Measurements from ENCODE around the gene DCBLD1. TPM values are rescaled to one million over a fixed set of nuclear protein-coding genes. Genes with fewer than 3 reads are reported as not detected.
"Not testable (repeated sequence)": the region's sequence is repeated elsewhere in the genome, so short reads cannot be mapped to it uniquely, and the experiment has no call there.

DCBLD1 gene
- total RNA-seq (1 to 10 TPM; 1.3 to 1.4 TPM), total RNA-seq (1.4 to 61.6 (median 8.4) reads per million in 172 experiments)
- polyA plus RNA-seq (2013, experiment 1 of 2), result 3.7 TPM
- polyA plus RNA-seq (2013, experiment 2 of 2), result 4.1 TPM

DNA sequence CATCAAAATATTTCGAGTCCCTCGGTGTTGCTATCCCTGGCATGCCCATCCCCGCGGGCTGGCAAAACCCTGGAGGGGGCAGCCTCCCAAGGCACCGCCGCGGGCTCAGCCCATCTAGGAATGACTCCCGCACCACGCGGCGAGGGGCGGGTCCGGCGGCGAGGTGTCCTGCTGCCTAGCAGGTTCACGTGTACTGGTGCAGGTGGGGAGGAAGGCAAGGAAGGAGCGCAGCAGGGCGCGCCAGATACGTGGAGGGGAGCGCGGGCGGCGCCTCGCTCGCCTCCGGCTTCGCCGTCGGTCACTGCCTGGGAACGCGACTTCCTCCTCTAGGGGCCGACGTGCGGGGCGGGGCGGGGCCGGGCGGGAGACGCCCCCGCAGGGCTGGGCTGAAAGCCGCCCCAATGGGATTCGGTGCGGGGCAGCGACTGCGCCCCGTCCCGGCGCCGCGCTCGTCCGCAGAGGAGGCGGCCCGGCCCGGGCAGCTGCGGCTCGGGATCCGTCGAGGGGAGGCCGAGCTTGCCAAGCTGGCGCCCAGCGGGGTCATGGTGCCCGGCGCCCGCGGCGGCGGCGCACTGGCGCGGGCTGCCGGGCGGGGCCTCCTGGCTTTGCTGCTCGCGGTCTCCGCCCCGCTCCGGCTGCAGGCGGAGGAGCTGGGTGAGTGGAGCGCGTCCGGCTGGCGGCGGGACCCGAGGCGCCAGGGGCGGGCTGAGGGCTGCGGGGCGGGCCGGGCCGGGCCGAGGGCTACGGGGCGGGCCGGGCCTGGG, at the start of gene DCBLD1:
Gene DCBLD1, plus strand, starts transcription at position 435 of the 764 bp plus-strand sequence. Its CDS starts 108 bp downstream, at position 543.
- H3K27me3 ChIP-seq (ENCODE audit: control insufficient read depth in 1 of 2, insufficient read depth in 2 of 2, low read length in 2 of 2), result peaks cover 17 to 32% of the 10 kb centered on the region in 2 experiments
- no peaks in the 10 kb centered on the region for H3K9me3 ChIP-seq (ENCODE audit: control insufficient read depth in 1 of 2, insufficient read depth in 1 of 2, low read length in 2 of 2)
- Mint-ChIP-seq H3K4me3 (peak within 1 kb of the TSS; percentile 89), H3K4me1 (ENCODE audit: low read depth) (peaks cover 19% of the 10 kb centered on the region), H3K27me3 (peaks cover 79% of the 10 kb centered on the region), H3K9me3 (no peaks in the 10 kb centered on the region), H3K27ac (no peak within 1 kb of the TSS), H3K36me3 (ENCODE audit: low read depth) (no peaks in the 10 kb centered on the region)
- TF ChIP-seq, protein P1, sequence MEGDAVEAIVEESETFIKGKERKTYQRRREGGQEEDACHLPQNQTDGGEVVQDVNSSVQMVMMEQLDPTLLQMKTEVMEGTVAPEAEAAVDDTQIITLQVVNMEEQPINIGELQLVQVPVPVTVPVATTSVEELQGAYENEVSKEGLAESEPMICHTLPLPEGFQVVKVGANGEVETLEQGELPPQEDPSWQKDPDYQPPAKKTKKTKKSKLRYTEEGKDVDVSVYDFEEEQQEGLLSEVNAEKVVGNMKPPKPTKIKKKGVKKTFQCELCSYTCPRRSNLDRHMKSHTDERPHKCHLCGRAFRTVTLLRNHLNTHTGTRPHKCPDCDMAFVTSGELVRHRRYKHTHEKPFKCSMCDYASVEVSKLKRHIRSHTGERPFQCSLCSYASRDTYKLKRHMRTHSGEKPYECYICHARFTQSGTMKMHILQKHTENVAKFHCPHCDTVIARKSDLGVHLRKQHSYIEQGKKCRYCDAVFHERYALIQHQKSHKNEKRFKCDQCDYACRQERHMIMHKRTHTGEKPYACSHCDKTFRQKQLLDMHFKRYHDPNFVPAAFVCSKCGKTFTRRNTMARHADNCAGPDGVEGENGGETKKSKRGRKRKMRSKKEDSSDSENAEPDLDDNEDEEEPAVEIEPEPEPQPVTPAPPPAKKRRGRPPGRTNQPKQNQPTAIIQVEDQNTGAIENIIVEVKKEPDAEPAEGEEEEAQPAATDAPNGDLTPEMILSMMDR (IDR thresholded peaks at IDR 0.05), result no peak
- no peaks in the 10 kb centered on the region for H3K36me3 ChIP-seq (ENCODE audit: insufficient read depth, low read length)
- DNase-seq (peak in 13 of 14 experiments; percentile 12 to 80 (median 34)), ATAC-seq (ENCODE audit: poor library complexity) (peak; percentile 59)
- CTCF ChIA-PET, result interaction anchor here (1.1 kb wide), 1 partner anchor 74 kb away, joined by 5 read pairs; no protein-coding TSS in a partner anchor
- peak within 1 kb of the TSS; percentile 81 for H3K4me3 ChIP-seq (ENCODE audit: low read length)
- H3K27ac ChIP-seq (ENCODE audit: low read depth in 1 of 2, low read length in 2 of 2), result no peak within 1 kb of the TSS
- intact Hi-C loops (cut with DNase I, micrococcal nuclease), result loop anchor here in 1 of 2 experiments (5.0 kb wide), 1 partner anchor 65 kb away; no protein-coding TSS in a partner anchor
- POLR2A ChIA-PET, result interaction anchor here (1.5 to 2.8 kb wide), 3 partner anchors 11 to 120 kb away, joined by 4 to 15 read pairs (median 7); partner anchors contain the start of gene GOPC
- H3K4me1 ChIP-seq (ENCODE audit: insufficient read depth, low read length), result peaks cover 23% of the 10 kb centered on the region

DNA sequence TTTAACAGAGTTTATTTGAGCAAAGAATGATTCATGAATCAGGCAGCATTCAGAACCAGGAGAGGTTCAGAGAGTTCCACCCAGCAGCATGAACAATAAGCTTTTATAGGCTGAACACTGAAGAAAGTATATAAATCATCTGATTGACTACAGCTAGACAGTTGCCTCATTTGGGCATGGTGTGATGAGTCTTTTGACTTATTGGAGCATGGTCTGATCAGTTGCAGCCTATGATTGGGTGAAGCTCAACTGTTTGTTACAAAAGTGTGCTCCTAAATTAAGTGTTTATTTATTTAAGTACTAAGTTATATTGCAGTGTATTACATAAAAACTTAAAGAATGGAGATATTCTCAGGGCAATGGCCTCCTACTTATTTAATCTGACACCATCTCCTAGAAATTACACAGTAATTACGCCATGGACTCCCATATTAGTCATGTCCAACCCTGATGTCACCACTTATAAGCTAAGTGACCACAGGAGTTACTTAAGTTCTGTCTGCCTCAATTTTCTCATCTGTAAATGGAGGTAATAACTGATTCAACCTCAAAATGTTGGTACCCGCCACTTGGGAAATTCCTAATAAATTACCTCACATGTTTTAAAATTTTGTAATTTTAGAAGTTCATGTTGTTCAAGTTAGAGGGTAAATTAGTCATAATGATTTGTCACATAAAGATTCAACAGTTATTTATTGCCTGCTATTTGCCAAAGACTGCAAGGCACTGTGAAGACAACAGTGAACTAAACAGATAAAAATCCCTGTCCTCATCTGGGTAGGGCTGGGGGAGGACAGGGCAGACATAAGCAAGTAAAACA, 41.6 kb upstream of the DCBLD1 start:
- Histone ChIP-seq H3K27me3 (ENCODE audit: control insufficient read depth in 1 of 2, insufficient read depth in 2 of 2, low read length in 2 of 2) (peaks cover 0 to 19% of the 10 kb centered on the region in 2 experiments), H3K4me1 (ENCODE audit: insufficient read depth, low read length) (no peaks in the 10 kb centered on the region), H3K4me3 (ENCODE audit: low read length) (no peak overlapping the region), H3K27ac (ENCODE audit: low read depth in 1 of 2, low read length in 2 of 2) (no peak overlapping the region), H3K36me3 (ENCODE audit: insufficient read depth, low read length) (no peaks in the 10 kb centered on the region), H3K9me3 (ENCODE audit: control insufficient read depth in 1 of 2, insufficient read depth in 1 of 2, low read length in 2 of 2) (no peaks in the 10 kb centered on the region)
- peaks cover 55% of the 10 kb centered on the region for H3K27me3 Mint-ChIP-seq
- no peak overlapping the region for H3K4me3 Mint-ChIP-seq
- TF ChIP-seq, protein P1 (IDR thresholded peaks at IDR 0.05), result no peak
- intact Hi-C loops (cut with DNase I, micrococcal nuclease), result no loop called here
- no peaks in the 10 kb centered on the region for H3K9me3 Mint-ChIP-seq
- H3K27ac Mint-ChIP-seq, result no peak overlapping the region
- DNase-seq (no peak), ATAC-seq (ENCODE audit: poor library complexity) (no peak)
- H3K4me1 Mint-ChIP-seq (ENCODE audit: low read depth), result no peaks in the 10 kb centered on the region
- POLR2A ChIA-PET, result no interaction called here
- H3K36me3 Mint-ChIP-seq (ENCODE audit: low read depth), result no peaks in the 10 kb centered on the region
- CTCF ChIA-PET, result interaction anchor here (0.8 kb wide), 1 partner anchor 9 kb away, joined by 4 read pairs; no protein-coding TSS in a partner anchor

DNA sequence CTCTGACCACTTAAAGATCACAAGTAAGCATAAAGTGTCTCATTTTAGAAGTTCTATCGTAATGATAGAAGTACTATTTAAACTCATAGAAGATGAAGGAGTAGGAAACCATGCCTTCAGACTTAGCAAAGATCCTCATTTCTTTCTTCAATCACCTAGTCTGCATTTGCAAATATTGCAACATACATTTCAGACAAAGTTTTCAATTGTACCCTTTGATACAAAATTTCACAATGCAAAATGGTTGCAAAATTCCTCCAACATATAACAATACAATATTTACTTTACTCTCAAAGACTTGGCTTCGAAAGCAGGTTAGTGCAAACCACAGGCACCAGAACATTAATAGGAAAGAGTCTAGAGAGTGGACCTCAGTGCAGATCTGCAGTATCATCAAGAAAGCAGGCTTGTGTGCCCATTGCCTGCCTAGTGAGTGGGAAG, 40.6 kb upstream of the DCBLD1 start:
- ATAC-seq (ENCODE audit: poor library complexity), result no peak
- H3K36me3 ChIP-seq (ENCODE audit: insufficient read depth, low read length), result no peaks in the 10 kb centered on the region
- CTCF ChIA-PET, result interaction anchor here (0.7 kb wide), 1 partner anchor 15 kb away, joined by 3 read pairs; no protein-coding TSS in a partner anchor
- H3K4me3 ChIP-seq (ENCODE audit: low read length), result no peak overlapping the region
- H3K9me3 ChIP-seq (ENCODE audit: control insufficient read depth in 1 of 2, insufficient read depth in 1 of 2, low read length in 2 of 2), result no peaks in the 10 kb centered on the region
- intact Hi-C loops (cut with DNase I, micrococcal nuclease), result no loop called here
- H3K27me3 Mint-ChIP-seq, result peaks cover 55% of the 10 kb centered on the region
- H3K27me3 ChIP-seq (ENCODE audit: control insufficient read depth in 1 of 2, insufficient read depth in 2 of 2, low read length in 2 of 2), result peaks cover 0 to 25% of the 10 kb centered on the region in 2 experiments
- no peak overlapping the region for H3K27ac Mint-ChIP-seq
- POLR2A ChIA-PET, result no interaction called here
- H3K27ac ChIP-seq (ENCODE audit: low read depth in 1 of 2, low read length in 2 of 2), result no peak overlapping the region
- no peak for DNase-seq
- no peaks in the 10 kb centered on the region for H3K4me1 Mint-ChIP-seq (ENCODE audit: low read depth)
- H3K36me3 Mint-ChIP-seq (ENCODE audit: low read depth), result no peaks in the 10 kb centered on the region
- no peak overlapping the region for H3K4me3 Mint-ChIP-seq
- no peaks in the 10 kb centered on the region for H3K4me1 ChIP-seq (ENCODE audit: insufficient read depth, low read length)
- TF ChIP-seq, protein P1 (IDR thresholded peaks at IDR 0.05), result no peak
- H3K9me3 Mint-ChIP-seq, result no peaks in the 10 kb centered on the region

DNA sequence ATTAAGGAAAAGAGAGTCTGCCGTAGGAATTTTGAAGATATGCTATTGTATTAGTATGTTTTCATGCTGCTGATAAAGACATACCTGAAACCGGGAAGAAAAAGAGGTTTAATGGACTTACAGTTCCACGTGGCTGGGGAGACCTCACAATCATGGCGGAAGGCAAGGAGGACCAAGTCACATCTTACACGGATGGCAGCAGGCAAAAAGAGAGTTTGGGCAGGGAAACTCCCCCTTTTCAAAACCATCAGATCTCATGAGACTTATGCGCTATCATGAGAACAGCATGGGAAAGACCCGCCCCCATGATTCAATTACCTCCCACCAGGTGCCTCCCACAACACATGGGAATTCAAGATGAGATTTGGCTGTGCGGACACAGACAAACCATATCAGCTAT, 40.2 kb upstream of the DCBLD1 start:
- H3K36me3 Mint-ChIP-seq (ENCODE audit: low read depth); H3K9me3 Mint-ChIP-seq; H3K27ac Mint-ChIP-seq; DNase-seq; H3K4me3 Mint-ChIP-seq; intact Hi-C loops (cut with DNase I, micrococcal nuclease); H3K9me3 ChIP-seq (ENCODE audit: control insufficient read depth in 1 of 2, insufficient read depth in 1 of 2, low read length in 2 of 2); H3K36me3 ChIP-seq (ENCODE audit: insufficient read depth, low read length); H3K4me3 ChIP-seq (ENCODE audit: low read length); CTCF ChIA-PET; ATAC-seq (ENCODE audit: poor library complexity); H3K4me1 ChIP-seq (ENCODE audit: insufficient read depth, low read length); H3K4me1 Mint-ChIP-seq (ENCODE audit: low read depth); POLR2A ChIA-PET; H3K27ac ChIP-seq (ENCODE audit: low read depth in 1 of 2, low read length in 2 of 2): not testable (repeated sequence)
- H3K27me3 ChIP-seq (ENCODE audit: control insufficient read depth in 1 of 2, insufficient read depth in 2 of 2, low read length in 2 of 2), result peaks cover 0 to 30% of the 10 kb centered on the region in 2 experiments
- peaks cover 57% of the 10 kb centered on the region for H3K27me3 Mint-ChIP-seq
